Stimulated activated CD8-positive, alpha-beta memory T cell treated with anti-CD3 and anti-CD28 coated beads, Interleukin-12 subunit alpha, Interleukin-12 subunit beta, amount 100 ng/mL, for 4 hours (primary cell): ENCODE data around the gene PITPNM3.

Source experiments
- DNase-seq: peaks from one replicate; pipeline ENCODE4 v3.0.0-alpha.2; 2020; ENCODE audit warnings: low read depth

Gene PITPNM3

DNA sequence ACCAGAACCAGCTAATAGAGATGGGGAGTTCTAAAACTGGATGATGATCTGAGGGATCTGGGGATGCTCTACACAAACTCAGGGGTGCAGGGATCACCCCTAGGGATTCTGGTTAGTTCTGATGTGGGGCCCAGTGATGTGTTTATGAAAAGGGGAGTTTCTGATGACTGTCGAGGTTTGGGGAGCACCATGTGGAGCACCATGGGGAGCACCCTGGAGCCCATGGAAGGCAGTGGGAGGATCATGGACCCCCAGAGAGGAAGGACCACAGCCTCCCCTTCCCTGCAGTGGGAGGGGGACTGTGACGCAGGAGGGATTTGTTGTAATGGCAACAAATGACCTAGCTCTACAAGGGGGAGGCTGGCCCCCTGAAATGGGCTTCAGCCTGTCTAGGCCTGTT is 93.7 kb downstream of the PITPNM3 start:
- no peak for DNase-seq

DNA sequence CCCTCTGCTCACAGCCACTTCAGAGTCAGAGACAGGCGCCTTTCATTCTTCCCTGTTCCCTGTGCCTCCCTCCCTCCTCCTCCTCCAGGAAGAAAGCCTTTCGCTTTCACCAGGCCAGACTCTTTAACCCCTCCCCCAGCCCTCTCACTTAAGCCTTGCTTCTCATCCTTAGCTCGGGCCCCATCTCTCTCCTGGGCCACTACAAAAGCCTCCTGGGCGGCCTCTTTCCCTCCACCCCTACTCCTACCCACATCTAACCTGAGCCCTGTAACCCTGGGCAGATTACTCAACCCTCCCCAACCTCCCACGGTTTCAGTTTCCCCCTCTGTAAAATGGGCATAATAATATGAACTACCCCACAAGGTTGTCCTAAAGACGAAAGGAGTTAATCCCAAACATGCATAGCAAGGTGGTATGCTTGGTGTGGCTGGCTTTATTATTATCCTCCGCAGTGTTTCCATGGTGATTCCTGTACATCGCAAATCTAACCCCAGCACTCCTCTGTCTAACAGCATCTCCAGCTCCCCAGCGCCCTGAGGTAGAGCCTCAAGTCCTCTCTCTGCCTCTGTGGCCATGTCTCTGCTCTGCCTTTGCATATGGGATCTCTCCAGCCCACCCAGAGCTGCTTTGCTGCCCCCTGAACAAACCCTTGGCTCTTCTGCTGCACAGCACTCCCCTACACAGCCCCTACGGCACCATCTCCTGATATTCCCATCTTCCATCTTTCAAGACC is 94.4 kb downstream of the PITPNM3 start:
- no peak for DNase-seq

DNA sequence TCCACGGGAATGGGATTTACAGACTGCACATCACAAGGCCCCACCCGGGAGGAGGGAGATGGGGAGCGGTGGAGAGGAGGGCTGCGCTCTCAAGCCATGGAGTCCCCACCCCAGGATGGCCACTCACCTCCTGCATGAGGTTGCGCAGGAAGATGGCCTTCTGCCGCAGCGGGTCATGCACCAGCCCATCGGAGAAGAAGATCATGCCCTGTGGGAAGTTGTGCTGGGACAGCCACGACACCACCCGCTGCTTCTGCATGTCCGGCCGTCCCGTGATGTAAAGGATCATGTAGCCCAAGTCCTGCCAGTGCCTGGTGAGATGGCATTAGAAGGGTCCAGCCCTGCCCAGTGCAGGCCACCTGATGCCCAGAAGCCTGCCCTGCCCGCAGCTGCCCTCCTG is 95.1 kb downstream of the PITPNM3 start:
- no peak for DNase-seq

DNA sequence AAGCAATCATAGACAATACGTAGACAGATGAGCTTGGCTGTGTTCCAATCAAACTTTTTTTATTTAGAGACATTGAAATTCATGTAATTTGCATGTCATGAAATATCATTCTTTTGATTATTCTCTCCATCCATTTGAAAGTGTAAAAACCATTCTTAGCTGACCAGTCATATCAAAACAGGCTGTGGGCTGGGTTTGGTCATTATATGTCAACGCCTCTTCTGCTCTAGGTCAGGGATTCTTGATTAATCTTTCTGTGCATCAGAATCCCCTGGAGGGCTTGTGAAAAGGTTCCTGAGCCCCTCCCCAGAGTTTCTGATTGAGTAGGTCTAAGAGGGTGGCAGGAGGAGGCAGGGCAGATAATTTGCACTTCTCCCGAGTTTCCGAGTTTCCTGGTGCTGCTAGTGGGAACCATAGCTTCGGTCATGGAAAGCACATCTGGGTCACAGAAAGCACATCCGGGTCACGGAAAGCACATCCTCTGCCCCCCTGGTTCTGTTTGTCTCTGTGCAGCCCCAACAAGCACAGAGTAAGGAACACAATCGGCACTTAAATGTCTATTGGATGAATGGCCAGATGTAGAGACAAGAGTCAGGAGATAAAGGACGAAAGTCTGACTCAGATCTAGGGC is 95.7 kb downstream of the PITPNM3 start:
- DNase-seq, result no peak

DNA sequence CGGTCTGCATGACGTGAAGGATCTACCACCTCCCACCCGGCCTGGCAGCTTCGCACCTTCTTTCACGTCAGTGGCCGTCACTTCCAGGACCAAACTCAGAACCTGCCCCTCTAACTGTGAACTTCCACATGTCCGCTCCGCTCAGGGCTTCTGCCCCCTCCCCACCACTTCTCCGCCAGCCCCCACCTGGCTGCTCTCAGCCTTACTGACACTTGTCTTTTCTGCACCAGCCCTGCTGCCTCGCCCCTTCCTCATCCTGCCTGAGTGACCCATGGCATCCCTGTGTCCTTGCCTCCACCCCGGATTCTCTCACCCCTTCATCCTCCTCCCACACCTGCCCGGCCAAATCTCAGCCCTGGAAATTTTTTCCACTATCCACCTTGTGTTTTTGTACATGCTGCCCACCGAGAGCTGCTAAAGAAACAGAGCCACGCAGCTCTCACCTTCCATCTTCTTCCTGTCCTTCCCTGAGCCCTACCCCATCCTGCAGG is 97.8 kb downstream of the PITPNM3 start:
- no peak for DNase-seq

DNA sequence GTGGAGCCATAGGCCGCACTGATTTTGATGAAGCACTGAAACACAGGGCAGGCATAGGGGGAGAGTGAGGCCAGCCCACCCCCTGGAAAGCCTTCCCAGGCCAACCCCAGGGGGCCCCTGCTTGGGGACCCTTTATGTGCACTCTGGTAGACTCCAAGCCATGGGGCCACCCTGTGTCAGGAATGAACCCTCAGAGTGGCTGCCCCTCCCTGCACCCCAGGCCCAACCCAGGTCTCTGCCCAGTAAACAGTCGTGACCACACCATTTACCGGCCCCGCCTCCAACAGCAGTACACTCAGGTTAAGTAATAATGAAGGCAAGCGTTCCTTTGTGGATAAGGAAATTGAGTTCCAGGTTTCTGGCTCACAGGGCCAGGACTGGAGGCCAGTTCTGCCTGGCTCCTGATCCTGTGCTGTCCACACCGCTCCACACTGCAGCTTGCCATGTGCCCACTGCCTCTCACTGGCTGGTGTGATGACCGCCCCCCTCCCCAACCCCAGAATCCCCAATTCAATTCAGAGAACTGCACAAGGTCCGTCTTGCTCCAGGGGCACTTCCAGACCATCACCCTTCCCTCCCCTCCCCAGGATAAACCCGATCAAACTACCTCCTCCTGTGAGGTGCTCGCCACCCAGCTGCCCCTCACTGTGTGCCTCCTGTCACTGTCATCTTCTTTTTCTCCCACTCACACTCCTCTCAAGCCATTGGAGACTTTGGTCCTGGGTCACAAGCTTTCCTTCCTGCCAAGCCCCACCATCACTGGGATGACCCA is 98.5 kb downstream of the PITPNM3 start:
- DNase-seq, result no peak

DNA sequence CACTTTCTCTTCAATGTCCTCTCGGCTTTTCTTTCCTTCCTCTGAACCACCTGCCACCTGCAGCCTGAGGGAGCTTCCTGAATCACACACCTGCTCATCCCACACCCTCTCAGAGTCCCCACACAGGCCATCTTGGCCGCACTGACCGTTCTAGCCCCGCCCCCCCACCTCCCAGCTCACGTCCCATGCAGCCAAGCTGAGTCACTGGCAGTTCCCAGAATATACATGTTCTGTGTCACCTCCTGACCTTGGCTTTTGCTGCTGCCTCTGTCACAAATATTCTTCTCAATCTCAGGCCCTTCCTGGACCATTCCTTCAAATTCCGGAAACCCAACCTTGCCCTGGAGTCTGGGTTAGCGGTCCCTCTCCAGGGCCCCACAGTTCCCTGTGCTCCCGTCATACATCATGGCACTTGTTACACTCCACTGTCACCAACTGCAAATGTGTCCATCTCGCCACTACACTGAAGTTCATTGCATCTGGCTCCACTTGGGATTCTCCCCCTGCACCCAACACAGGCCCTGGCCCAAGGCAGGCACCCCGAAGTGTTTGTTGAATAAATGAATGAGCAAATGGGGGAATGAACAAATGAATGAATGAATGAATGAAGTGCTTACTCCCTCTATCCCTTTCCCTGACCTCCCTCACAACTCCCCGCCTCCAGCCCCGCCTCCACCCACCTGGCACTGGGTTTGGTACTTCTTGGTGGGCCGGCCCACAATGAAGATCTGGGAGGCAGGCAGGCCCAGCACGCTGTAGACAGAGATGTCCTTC is 99.3 kb downstream of the PITPNM3 start:
- DNase-seq, result no peak

DNA sequence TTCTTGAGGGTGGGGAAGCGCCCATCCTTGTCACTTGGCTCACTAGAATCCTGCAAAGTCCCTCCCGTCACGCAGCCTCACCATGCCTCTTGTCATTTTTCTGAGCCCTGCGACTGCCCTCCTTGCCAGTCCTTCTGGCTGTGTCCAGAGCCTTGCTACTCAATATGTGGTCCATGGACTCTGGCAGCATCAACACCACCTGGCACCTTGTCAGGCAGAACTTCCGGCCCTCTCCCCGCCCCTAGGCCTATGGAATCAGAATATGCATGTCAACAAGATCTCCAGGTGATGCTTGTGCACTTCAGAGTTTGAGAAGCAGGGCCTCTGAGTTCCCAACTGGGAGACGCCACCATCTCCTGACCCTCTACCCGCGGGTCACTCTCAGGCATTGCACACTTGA is 100.0 kb downstream of the PITPNM3 start:
- DNase-seq, result no peak

DNA sequence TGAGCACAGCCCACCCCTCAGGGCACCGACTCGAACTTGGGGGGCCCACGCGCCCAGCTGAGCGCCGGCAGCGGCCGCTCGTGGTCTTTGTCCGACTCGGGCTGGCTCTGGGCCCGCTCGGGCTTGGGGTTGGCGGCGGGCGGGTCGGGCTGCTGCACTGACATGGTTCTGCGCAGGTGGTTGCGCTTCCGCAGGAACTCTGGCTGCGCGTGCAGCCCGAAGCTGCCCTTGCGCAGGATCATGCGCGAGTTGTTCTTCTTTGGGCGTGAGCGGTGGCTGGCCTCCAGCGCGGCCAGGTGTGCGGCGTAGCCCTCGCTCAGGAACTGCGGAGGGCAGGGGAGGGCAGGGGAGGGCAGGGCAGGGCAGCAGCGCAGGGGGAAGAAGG is 101.0 kb downstream of the PITPNM3 start:
- DNase-seq, result no peak

DNA sequence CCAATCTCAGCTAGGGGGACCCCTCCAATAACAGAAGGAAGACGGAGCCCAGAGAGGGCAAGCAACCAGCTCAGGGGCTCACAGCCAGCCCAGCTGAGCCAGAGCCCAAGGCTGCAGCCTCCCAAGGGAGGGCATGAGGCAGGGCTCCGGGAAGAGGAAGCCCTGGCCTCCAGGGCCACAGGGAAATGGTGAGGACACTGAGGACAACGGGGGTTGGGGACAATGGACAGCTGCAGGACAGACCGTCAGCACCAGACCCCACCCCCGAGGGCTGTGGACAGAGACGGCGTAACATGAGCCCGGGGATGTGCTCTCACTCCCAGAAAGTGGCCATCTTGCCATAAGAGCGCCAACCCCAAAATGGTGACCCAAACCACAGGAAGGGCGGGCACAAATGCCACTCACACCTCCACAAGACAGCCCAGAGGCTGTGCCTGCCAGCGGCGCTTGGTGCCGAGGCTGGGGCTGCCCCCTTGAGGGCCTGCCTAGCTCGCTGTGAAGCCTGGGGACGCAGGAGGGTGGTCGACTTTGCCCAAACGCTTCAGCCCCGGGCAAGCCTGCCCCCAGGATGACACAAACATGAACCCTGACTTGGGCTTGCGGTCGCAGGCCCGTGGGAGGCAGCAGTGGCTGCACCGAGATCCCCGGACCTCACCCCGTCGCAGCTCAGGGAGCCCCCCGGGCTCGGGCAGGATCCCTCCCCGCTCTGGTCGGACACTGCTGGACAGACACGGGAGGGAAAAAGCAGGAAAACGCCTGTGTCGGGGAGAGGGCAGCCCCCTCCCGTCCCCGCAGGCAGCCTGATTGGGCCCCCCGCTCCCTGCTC is 101.6 kb downstream of the PITPNM3 start:
- DNase-seq, result no peak

DNA sequence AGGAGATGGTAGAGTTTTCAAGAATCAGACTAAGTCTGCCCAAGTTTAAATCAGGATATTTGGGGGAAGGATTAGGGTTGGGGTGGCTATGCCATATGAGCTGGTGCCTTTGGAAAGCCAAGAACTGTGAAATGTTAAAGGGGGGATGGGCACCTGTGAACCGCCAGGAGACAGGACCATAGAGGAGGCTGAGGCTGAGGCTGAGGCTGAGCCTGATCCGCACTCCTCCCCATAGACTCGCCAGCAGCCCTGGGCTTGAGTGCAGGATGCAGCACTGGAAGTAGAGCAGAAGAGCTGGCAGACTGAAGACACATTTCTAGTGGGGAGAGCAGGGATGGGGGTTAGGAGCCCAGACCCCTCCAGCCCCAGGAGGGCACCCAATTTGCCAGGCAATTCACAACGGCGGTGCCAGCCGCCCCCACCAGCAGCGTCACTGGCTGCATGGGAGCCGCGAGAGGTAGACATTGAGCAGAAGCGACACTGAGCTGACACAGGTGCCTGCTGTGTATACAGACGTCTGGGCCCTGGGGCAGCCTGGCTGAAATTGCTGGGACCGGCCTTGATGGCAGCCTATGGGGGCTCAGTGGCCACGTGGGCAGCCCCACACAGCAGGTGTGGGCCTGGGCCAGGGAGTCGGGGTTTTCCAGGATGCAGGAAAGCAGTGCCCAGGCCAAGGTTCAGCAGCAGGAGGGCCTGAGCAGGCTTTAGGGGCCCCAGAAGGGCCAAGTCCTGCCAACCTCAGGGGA is 102.9 kb downstream of the PITPNM3 start:
- no peak for DNase-seq

DNA sequence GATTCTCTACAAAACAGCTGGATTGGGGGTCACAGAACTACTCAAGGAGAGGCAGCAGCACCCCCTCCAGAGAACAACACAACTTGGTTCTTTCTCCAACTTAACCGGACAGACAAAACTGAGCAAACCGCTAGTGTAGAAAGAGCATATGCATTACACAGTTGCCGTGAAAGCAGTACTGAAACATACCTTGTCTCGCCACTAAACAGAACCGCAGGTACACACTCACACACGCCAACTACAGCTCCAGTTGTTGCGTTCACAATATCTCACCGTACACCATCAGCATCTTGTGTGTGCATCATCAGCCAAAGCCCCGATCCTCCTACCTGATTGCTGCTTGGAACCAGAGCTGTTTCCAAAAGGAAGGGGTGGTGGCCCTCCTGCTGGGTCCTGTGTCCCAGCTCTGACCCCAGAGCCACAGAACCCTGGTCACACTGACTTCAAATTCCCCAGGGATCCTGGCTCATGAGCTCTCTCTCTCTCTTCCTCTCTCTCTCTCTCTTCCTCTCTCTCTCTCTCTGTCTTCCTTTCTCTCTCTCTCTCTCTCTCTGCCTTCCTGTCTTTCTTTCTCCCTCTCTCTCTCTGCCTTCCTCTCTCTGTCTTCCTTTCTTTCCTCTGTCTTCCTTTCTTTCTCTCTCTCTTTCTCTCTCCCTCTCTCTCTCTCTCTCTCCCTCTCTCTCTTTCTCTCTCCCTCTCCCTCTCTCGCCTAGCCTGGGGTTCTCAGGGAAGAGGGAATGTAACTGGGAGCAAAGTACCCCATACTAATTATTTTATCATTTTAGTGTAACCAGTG is 103.7 kb downstream of the PITPNM3 start:
- DNase-seq, result no peak

DNA sequence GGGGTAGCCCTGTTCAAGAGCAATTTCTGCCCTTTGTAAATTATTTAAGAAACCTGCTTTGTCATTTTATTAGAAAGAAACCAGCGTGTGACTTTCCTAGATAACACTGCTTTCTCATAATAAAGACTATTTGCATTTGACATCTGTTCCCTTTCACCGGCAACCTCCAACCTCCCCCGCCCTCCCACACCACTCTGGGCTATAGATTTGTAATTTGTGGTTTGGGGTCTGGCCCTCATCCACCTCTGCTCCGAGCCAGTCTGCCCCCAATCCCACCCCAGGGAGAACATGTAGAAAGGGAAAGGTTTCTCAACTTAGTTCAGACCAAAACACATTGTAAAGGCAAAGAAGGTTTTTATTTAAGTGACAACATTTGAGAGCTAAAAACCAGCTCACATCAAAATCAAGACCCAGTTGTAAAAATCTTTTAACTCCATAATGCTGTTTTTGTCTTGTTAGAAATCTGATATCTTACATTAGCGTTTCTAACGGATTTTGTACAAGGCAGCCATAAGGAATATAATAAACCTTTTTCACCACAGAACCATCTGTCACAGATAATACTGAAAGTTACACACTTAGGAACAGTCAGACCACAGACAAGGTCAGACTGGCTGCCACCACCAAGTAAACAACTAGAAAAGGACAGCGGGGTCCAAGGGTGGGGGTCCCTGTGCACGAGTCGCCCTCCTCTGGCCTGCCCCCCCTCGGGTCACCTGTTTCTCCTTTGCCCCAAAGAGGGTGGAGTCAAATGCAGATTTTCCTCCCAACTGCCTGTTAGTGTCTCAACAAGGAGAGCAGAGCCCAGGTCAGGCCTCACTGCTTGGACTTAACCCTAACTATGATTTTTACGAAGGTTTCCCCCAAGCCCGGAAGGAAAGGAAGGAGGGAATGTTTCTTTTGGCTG is 105.2 kb downstream of the PITPNM3 start:
- no peak for DNase-seq

DNA sequence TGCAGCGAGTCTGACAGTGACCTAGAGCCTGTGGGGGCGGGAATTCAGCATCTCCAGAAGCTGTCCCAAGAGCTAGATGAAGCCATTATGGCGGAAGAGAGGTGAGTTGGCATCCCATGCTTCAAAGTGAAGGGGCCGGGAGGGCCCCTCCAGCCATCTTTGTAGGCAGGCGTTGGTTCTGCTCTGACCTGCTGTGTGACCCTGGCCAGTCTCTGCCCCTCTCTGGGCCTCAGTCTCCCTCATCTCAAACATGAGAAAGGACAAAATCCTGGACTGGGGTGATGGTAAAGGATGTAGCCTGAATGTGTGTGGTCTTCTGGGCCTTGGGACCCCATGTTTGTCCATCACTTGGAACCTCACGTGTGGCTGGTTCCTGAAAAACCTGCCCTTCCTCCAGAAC is 107.0 kb downstream of the PITPNM3 start:
- no peak for DNase-seq

DNA sequence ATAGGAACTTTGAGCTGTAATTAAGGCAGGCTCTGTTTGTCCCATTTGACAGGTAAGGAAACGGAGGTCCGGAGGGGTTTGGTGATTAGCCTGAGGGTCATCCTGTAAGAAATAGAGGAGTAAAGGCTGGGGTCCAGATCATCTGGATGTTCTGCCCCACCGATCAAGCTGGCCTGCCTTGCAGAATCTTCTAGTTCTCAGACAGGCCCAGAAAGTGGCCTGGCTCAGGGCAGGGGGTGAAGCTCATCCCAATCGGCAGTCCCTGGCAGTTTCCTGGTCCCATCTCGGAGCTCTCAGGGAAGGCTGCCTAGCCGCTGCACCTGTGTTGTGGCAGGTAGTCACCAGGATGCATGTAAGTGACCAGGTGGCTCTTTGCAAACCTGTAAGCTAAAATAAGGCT is 107.9 kb downstream of the PITPNM3 start:
- no peak for DNase-seq

DNA sequence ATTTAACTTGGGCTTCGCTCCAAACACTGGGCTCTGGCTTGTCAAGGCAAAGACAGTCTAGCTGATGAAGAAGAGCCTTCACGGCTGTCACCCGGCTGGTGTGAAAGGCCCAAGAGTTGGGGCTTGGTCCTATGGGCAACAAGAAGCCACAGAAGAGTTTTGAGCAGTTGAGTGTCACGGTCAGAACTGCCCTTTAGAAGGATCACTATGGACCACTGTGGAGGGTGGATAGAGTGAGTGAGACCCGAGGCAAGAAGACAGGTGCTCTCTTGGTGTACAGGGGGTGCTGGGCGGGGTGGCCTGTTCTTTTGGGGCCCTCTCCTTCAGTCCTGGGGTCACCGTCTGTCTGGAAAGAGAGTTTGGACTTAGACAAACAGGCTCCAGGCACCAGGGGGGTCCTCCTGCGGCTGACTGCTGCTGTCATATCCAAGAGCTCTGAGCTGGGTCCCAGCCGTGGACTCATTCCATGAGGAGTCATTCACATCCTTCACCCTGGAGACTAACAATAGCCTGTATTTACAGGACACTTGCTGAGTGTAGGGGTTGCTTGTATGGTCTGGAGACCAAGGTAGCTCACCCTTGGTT is 109.7 kb downstream of the PITPNM3 start:
- no peak for DNase-seq

DNA sequence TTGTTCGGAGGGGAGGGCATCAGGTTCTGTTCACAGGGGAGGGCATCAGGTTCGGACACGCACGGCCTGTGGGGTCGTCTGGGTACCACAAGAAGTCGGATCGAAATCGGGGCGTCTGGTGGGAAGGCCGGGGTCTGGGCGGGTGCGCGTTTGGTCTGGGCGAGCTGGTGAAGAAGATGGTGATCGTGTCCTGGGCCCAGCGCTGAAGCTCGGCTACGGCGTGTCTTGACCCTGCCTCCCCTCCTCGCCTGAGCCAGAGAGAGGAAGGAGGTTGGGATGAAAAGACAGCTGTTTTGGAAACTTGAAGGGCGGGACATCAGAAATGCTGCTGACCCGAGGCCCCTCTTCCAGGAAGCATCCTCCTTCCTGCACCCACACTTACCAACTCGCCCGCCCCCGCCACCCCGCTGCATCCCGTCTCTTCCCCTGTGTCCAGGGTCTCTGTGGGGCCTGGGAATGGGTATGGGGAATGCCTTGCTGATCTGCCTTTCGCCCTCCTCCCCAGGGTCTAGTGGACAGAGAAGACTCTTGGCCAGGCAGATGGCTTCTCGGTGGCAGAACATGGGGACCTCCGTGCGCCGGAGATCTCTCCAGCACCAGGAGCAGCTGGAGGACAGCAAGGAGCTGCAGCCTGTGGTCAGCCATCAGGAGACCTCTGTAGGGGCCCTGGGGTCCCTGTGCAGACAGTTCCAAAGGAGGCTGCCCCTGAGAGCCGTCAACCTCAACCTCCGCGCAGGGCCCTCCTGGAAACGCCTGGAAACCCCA is 111.6 kb downstream of the PITPNM3 start:
- no peak for DNase-seq
